ENCODE results near the gene ANO9. TPM values are rescaled to one million over a fixed set of nuclear protein-coding genes. Genes with fewer than 3 reads are reported as not detected.

The ANO9 gene
- total RNA-seq, 1 donor: not detected

DNA sequence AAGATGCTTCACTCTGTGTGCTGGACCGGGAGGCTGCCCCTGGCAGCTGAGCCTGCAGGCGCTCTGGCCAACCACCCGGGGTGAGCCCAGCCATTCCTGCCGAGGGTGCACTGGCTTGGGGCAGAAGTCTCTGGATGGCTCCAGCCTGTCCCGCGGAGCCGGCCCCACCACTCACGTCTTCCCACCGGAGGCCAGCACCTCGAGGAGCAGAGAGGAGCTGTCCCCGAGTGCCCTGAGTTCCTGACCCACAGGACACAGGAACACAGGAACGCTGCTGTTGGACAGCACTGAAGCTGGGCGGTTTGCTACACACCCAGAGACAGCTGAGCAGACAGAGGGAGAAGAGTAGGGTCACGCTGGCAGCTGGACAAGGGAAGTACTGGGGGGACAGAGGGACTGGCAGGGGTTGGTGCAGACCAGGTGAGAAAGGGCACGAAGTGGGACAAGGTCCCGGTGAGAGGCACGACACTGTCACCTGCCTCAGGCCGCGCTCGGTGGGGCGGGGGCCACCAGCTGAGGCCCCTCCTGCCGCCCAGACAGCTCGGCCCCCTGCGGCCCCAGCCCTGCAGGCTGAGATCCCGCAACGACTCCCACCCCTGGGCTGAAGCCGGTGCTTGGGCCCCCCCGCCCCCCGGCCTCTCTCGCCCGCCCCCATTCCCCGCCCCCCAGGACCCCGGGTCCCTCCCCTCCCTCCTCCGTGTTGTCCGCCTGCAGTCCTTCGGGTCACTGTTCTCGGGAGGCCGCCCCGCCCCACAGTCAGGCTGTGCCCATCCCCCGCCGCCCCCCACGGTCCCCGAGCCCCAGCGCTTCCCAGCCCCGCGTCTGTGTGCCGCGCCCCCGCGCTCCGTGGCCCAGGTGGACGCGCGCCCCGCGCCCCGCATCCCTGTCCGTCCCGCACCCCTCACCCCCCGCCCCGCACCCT is 73.1 kb downstream of the ANO9 start:
- no peaks in the 10 kb centered on the region for H3K36me3 ChIP-seq (ENCODE audit: insufficient read depth, low read length)
- H2AFZ ChIP-seq (ENCODE audit: low read length): no peak overlapping the region
- TF ChIP-seq, protein P1, sequence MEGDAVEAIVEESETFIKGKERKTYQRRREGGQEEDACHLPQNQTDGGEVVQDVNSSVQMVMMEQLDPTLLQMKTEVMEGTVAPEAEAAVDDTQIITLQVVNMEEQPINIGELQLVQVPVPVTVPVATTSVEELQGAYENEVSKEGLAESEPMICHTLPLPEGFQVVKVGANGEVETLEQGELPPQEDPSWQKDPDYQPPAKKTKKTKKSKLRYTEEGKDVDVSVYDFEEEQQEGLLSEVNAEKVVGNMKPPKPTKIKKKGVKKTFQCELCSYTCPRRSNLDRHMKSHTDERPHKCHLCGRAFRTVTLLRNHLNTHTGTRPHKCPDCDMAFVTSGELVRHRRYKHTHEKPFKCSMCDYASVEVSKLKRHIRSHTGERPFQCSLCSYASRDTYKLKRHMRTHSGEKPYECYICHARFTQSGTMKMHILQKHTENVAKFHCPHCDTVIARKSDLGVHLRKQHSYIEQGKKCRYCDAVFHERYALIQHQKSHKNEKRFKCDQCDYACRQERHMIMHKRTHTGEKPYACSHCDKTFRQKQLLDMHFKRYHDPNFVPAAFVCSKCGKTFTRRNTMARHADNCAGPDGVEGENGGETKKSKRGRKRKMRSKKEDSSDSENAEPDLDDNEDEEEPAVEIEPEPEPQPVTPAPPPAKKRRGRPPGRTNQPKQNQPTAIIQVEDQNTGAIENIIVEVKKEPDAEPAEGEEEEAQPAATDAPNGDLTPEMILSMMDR (IDR thresholded peaks at IDR 0.05; ENCODE audit: extremely low read depth, low read depth, low read length): no peak
- no peaks in the 10 kb centered on the region for H4K20me1 ChIP-seq (ENCODE audit: insufficient read depth, low read length)
- no peaks in the 10 kb centered on the region for H3K4me1 ChIP-seq (ENCODE audit: insufficient read depth, low read length)
- H3K4me3 ChIP-seq (ENCODE audit: insufficient read depth, low read length): no peak overlapping the region
- H3K4me2 ChIP-seq (ENCODE audit: insufficient read depth, low read length): no peak overlapping the region
- H3K79me2 ChIP-seq (ENCODE audit: insufficient read depth, low read length): no peaks in the 10 kb centered on the region
- no peaks in the 10 kb centered on the region for H3K9me3 ChIP-seq (ENCODE audit: low read depth, low read length)
- DNase-seq (ENCODE audit: insufficient read length, low spot score, missing footprints): peak; percentile 98
- peaks cover 47% of the 10 kb centered on the region for H3K27me3 ChIP-seq (ENCODE audit: insufficient read depth, low read length)
- no peak overlapping the region for H3K27ac ChIP-seq (ENCODE audit: low read depth, low read length)

DNA sequence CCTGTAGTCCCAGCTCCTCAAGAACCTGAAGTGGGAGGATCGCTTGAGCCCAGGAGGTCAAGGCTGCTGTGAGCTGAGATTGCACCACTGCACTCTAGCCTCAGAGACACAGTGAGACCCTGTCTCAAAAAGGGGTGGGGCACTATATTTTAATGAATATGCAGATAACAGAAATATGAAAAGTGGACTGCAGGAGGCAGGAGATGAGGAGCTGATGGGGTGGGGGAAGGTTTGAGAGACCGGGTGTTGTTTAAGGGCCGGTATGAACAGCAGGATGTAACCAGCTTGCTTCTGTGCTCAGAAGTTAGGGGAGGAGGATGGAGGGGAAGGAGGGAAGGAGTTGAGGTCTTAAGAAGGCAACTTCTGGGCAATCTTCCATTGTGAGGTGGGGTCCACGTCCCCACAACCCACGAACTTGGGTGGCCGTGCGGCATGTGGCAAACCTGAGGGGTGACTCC is 73.8 kb downstream of the ANO9 start:
- Histone ChIP-seq H3K9me3 (ENCODE audit: low read depth, low read length) (no peaks in the 10 kb centered on the region), H3K27ac (ENCODE audit: low read depth, low read length) (no peak overlapping the region), H3K4me1 (ENCODE audit: insufficient read depth, low read length) (no peaks in the 10 kb centered on the region), H3K79me2 (ENCODE audit: insufficient read depth, low read length) (no peaks in the 10 kb centered on the region), H3K4me2 (ENCODE audit: insufficient read depth, low read length) (no peak overlapping the region), H3K36me3 (ENCODE audit: insufficient read depth, low read length) (no peaks in the 10 kb centered on the region), H4K20me1 (ENCODE audit: insufficient read depth, low read length) (no peaks in the 10 kb centered on the region), H3K27me3 (ENCODE audit: insufficient read depth, low read length) (peaks cover 47% of the 10 kb centered on the region), H3K4me3 (ENCODE audit: insufficient read depth, low read length) (no peak overlapping the region), H2AFZ (ENCODE audit: low read length) (no peak overlapping the region)
- DNase-seq (ENCODE audit: insufficient read length, low spot score, missing footprints): peak; percentile 83
- TF ChIP-seq, protein P1 (IDR thresholded peaks at IDR 0.05; ENCODE audit: extremely low read depth, low read depth, low read length): no peak

Small RNA genes lying within 50 kb of the gene (small RNA-seq; reads per million reads assigned to genes)
- not detected for gene RN7SL838P

Other genes with a start within 250 kb of the ANO9 start
- not detected in 2 replicates for gene SCGB1C1, start 248.9 kb downstream of the ANO9 start, total RNA-seq
- 24.6 and 25.6 TPM in 2 replicates for gene BET1L, start 234.6 kb downstream of the ANO9 start, total RNA-seq
- gene RIC8A, start 234.3 kb downstream of the ANO9 start, total RNA-seq: 128 and 134 TPM in 2 replicates
- gene SIRT3, start 205.7 kb downstream of the ANO9 start, total RNA-seq: 10.9 and 11.2 TPM in 2 replicates
- 110 and 117 TPM in 2 replicates for gene PSMD13, start 205.0 kb downstream of the ANO9 start, total RNA-seq
- not detected in 2 replicates for gene NLRP6, start 163.6 kb downstream of the ANO9 start, total RNA-seq
- gene PGGHG, start 152.9 kb downstream of the ANO9 start, total RNA-seq: 7.7 and 8.7 TPM in 2 replicates
- gene IFITM5, start 142.5 kb downstream of the ANO9 start, total RNA-seq: not detected in 2 replicates
- 54.5 and 105 TPM in 2 replicates for gene IFITM2, start 134.2 kb downstream of the ANO9 start, total RNA-seq
- 48.6 and 64.4 TPM in 2 replicates for gene IFITM1, start 128.0 kb downstream of the ANO9 start, total RNA-seq
- 98.4 and 116 TPM in 2 replicates for gene IFITM3, start 121.2 kb downstream of the ANO9 start, total RNA-seq
- 0.88 and 2.2 TPM in 2 replicates for gene B4GALNT4, start 72.5 kb downstream of the ANO9 start, total RNA-seq
- 0.88 and 2.5 TPM in 2 replicates for gene PKP3, start 47.8 kb downstream of the ANO9 start, total RNA-seq
- 10.9 and 14.5 TPM in 2 replicates for gene SIGIRR, start 27.0 kb downstream of the ANO9 start, total RNA-seq
- 33.0 and 36.2 TPM in 2 replicates for gene PTDSS2, start 8.3 kb upstream of the ANO9 start, total RNA-seq
- gene RNH1, start 65.2 kb upstream of the ANO9 start, total RNA-seq: 441 and 506 TPM in 2 replicates
- gene HRAS, start 93.6 kb upstream of the ANO9 start, total RNA-seq: 28.6 and 35.7 TPM in 2 replicates
- gene LRRC56, start 95.5 kb upstream of the ANO9 start, total RNA-seq: 0.88 and 1.1 TPM in 2 replicates
- 0.29 and 0.36 TPM in 2 replicates for gene LMNTD2, start 118.7 kb upstream of the ANO9 start, total RNA-seq
- 2.4 and 6.2 TPM in 2 replicates for gene RASSF7, start 119.0 kb upstream of the ANO9 start, total RNA-seq
- gene PHRF1, start 134.5 kb upstream of the ANO9 start, total RNA-seq: 23.9 and 27.5 TPM in 2 replicates
- gene IRF7, start 173.9 kb upstream of the ANO9 start, total RNA-seq: 11.5 and 21.4 TPM in 2 replicates
- not detected in 2 replicates for gene CDHR5, start 182.9 kb upstream of the ANO9 start, total RNA-seq
- gene SCT, start 185.2 kb upstream of the ANO9 start, total RNA-seq: not detected in 2 replicates
- under 0.01 TPM in 1 of 2 replicates, not detected in the other for gene DRD4, start 195.3 kb upstream of the ANO9 start, total RNA-seq

Data from osteoblast (primary cell).